GM23338 (cell line): ENCODE measurements around the gene WNK2. TPM values are rescaled to one million over a fixed set of nuclear protein-coding genes. Genes with fewer than 3 reads are reported as not detected.

ENCODE experiments used
- ATAC-seq: fragments of 200-7000 bp; cut with Tn5 transposase; 3 replicates; pipeline ENCODE4 v1.9.1; 2020
- DNase-seq: peaks from one replicate; pipeline ENCODE4 v3.0.0-alpha.2; 2015; ENCODE audit warnings: low spot score
- H2AFZ ChIP-seq: fragments of 200-600 bp; sonication (generic); 2 replicates; pipeline ENCODE4 v1.8.0; 2016; ENCODE audit warnings: antibody characterized with exemption, mild to moderate bottlenecking, moderate library complexity
- H3F3A ChIP-seq: fragments of 200-600 bp; sonication (generic); replicated peaks from 2 replicates; pipeline ENCODE4 v1.8.0; 2017; ENCODE audit warnings: antibody characterized with exemption, mixed run types, low read depth
- H3K27ac ChIP-seq: fragments of 200-600 bp; sonication (generic); 2 replicates; pipeline ENCODE4 v1.6.1; 2016; ENCODE audit warnings: low read depth
- H3K27me3 ChIP-seq: fragments of 200-600 bp; sonication (generic); 2 replicates; pipeline ENCODE4 v1.8.0; 2016; ENCODE audit warnings: mild to moderate bottlenecking, mixed run types, moderate library complexity; ENCODE audit not compliant: insufficient read depth
- H3K36me3 ChIP-seq: fragments of 200-600 bp; sonication (generic); 2 replicates; pipeline ENCODE4 v1.8.0; 2016; ENCODE audit warnings: mild to moderate bottlenecking; ENCODE audit not compliant: insufficient read depth
- H3K4me1 ChIP-seq: fragments of 200-600 bp; sonication (generic); 2 replicates; pipeline ENCODE4 v1.8.0; 2016; ENCODE audit warnings: mild to moderate bottlenecking, moderate library complexity; ENCODE audit not compliant: insufficient read depth
- H3K4me2 ChIP-seq: fragments of 200-600 bp; sonication (generic); 2 replicates; pipeline ENCODE4 v1.7.1; 2017; ENCODE audit warnings: mixed run types
- H3K4me3 ChIP-seq: fragments of 200-600 bp; sonication (generic); 2 replicates; pipeline ENCODE4 v1.6.1; 2016; ENCODE audit warnings: mixed run types
- H3K79me2 ChIP-seq: fragments of 200-600 bp; sonication (generic); replicated peaks from 2 replicates; pipeline ENCODE4 v1.8.0; 2017; ENCODE audit warnings: mild to moderate bottlenecking; ENCODE audit not compliant: insufficient read depth
- H3K9me2 ChIP-seq: fragments of 200-600 bp; sonication (generic); 2 replicates; pipeline ENCODE4 v1.8.0; 2017; ENCODE audit not compliant: insufficient read depth
- H4K20me1 ChIP-seq: fragments of 200-600 bp; sonication (generic); replicated peaks from 2 replicates; pipeline ENCODE4 v1.8.0; 2017; ENCODE audit warnings: mild to moderate bottlenecking; ENCODE audit not compliant: insufficient read depth
- H3K27ac Mint-ChIP-seq: 2 replicates; pipeline ENCODE4 v1.8.0; 2020; ENCODE audit warnings: inconsistent platforms, mild to moderate bottlenecking, moderate library complexity, mixed read lengths
- H3K27me3 Mint-ChIP-seq: 3 replicates; pipeline ENCODE4 v1.8.0; 2022; ENCODE audit warnings: low read depth, mild to moderate bottlenecking, moderate library complexity, mixed read lengths, inconsistent platforms; ENCODE audit not compliant: insufficient read depth, poor library complexity
- H3K36me3 Mint-ChIP-seq: 3 replicates; pipeline ENCODE4 v1.8.0; 2021; ENCODE audit warnings: low read depth, mild to moderate bottlenecking, inconsistent platforms, moderate library complexity, mixed read lengths
- H3K4me1 Mint-ChIP-seq: 3 replicates; pipeline ENCODE4 v1.8.0; 2020; ENCODE audit warnings: mild to moderate bottlenecking, inconsistent platforms, mixed read lengths
- H3K4me3 Mint-ChIP-seq: 3 replicates; pipeline ENCODE4 v1.8.0; 2021; ENCODE audit warnings: moderate library complexity, mild to moderate bottlenecking, inconsistent platforms, mixed read lengths
- H3K9me3 Mint-ChIP-seq: 3 replicates; pipeline ENCODE4 v1.8.0; 2020; ENCODE audit warnings: moderate library complexity, mild to moderate bottlenecking, inconsistent platforms, mixed read lengths
- CREB1 ChIP-seq: fragments of 250-450 bp; sonication (Bioruptor Pico); IDR thresholded peaks from 2 replicates; pipeline ENCODE4 v1.5.0; 2020; ENCODE audit warnings: low read depth, mild to moderate bottlenecking, moderate library complexity
- CTCF ChIP-seq, 2 experiments: fragments of 200-600 bp in 1 of 2; sonication (generic) in 1 of 2; conservative IDR thresholded peaks; 2 replicates each; pipeline versions ENCODE4 v1.5.1 to v1.6.1; 2016 to 2017; ENCODE audit warnings: antibody characterized with exemption in 2 of 2, low read depth in 2 of 2, mild to moderate bottlenecking in 2 of 2, moderate library complexity in 1 of 2
- EZH2 ChIP-seq: fragments of 200-600 bp; sonication (generic); IDR thresholded peaks from one replicate; pipeline ENCODE4 v1.8.0; 2017; ENCODE audit warnings: antibody characterized with exemption, mild to moderate bottlenecking, low read depth; ENCODE audit not compliant: unreplicated experiment
- EZH2phosphoT487 ChIP-seq: fragments of 200-600 bp; sonication (generic); IDR thresholded peaks from one replicate; pipeline ENCODE4 v1.8.1; 2018; ENCODE audit warnings: antibody characterized with exemption; ENCODE audit not compliant: unreplicated experiment
- JUNB ChIP-seq: IDR thresholded peaks from one replicate; pipeline ENCODE4 v1.6.1; 2016; ENCODE audit warnings: antibody characterized with exemption; ENCODE audit not compliant: unreplicated experiment
- NANOG ChIP-seq: IDR thresholded peaks from 2 replicates; pipeline ENCODE4 v1.6.1; 2016; ENCODE audit warnings: antibody characterized with exemption, borderline replicate concordance
- STAT1 ChIP-seq: IDR thresholded peaks from one replicate; pipeline ENCODE4 v1.6.1; 2016; ENCODE audit warnings: antibody characterized with exemption; ENCODE audit not compliant: unreplicated experiment
- ZNF114 ChIP-seq: fragments of 250-450 bp; sonication (Bioruptor Pico); IDR thresholded peaks from 2 replicates; pipeline ENCODE4 v1.5.0; 2020; ENCODE audit warnings: mild to moderate bottlenecking, moderate library complexity
- ZNF331 ChIP-seq: fragments of 250-450 bp; sonication (Bioruptor Pico); IDR thresholded peaks from 2 replicates; pipeline ENCODE4 v1.5.0; 2020; ENCODE audit warnings: low read depth, mild to moderate bottlenecking, moderate library complexity
- ZNF462 ChIP-seq: fragments of 250-450 bp; sonication (Bioruptor Pico); IDR thresholded peaks from 2 replicates; pipeline ENCODE4 v1.5.0; 2020; ENCODE audit warnings: mild to moderate bottlenecking, moderate library complexity
- polyA plus RNA-seq: library from polyadenylated mRNA; unstranded; fragments of >200 nt; fragmentation: Nextera tagmentation; extraction: Ambion mirVana; gene quantifications from 2 replicates; pipeline ENCODE4 v1.2.1, GENCODE V29; 2016
- total RNA-seq: library from RNA; depleted of rRNA; stranded (reverse); fragments of >200 nt; shearing (Covaris generic); gene quantifications from 2 replicates; pipeline ENCODE4 v1.2.3, GENCODE V29; 2014
- TF ChIP-seq, protein P1 (sequence below): IDR thresholded peaks from 2 replicates; pipeline ENCODE4 v1.6.1; 2016; ENCODE audit warnings: antibody characterized with exemption

Gene WNK2
- total and polyA plus RNA-seq, 2 experiments from 2014 or later = 56.4 to 102 TPM

GRCh38 chr9:93268551-93269314 is 84.8 kb downstream of the WNK2 start:
- Histone ChIP-seq H3K36me3 (peaks cover 3% of the 10 kb centered on the region; the same call in 1 of the 2 replicates), H3K4me3 (no peak overlapping the region), H3K9me2 (no peaks in the 10 kb centered on the region), H3K4me2 (no peak overlapping the region), H4K20me1 (no peaks in the 10 kb centered on the region), H2AFZ (no peak overlapping the region), H3F3A (no peaks in the 10 kb centered on the region), H3K79me2 (no peaks in the 10 kb centered on the region), H3K27ac (no peak overlapping the region), H3K27me3 (no peaks in the 10 kb centered on the region), H3K4me1 (no peaks in the 10 kb centered on the region)
- H3K4me1 Mint-ChIP-seq = no peaks in the 10 kb centered on the region
- no peak overlapping the region for H3K4me3 Mint-ChIP-seq
- TF ChIP-seq JUNB (no peak), CTCF (conservative IDR thresholded peaks at IDR 0.05; ENCODE audit: low read depth in 2 of 2) (no peak), CREB1 (CRISPR knock-in tag) (no peak), EZH2 (no peak), EZH2phosphoT487 (no peak), ZNF331 (no peak), NANOG (no peak), STAT1 (no peak), ZNF462 (CRISPR knock-in tag) (no peak), ZNF114 (no peak)
- TF ChIP-seq, protein P1, sequence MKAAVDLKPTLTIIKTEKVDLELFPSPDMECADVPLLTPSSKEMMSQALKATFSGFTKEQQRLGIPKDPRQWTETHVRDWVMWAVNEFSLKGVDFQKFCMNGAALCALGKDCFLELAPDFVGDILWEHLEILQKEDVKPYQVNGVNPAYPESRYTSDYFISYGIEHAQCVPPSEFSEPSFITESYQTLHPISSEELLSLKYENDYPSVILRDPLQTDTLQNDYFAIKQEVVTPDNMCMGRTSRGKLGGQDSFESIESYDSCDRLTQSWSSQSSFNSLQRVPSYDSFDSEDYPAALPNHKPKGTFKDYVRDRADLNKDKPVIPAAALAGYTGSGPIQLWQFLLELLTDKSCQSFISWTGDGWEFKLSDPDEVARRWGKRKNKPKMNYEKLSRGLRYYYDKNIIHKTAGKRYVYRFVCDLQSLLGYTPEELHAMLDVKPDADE = no peak
- no peak overlapping the region for H3K27ac Mint-ChIP-seq
- peaks cover 5% of the 10 kb centered on the region for H3K27me3 Mint-ChIP-seq
- peaks cover 38% of the 10 kb centered on the region for H3K36me3 Mint-ChIP-seq
- no peak for ATAC-seq
- no peaks in the 10 kb centered on the region; the same call in 2 of the 3 replicates for H3K9me3 Mint-ChIP-seq
- DNase-seq = no peak
